ENCODE results near the gene ZNF202. TPM values are rescaled to one million over a fixed set of nuclear protein-coding genes. Genes with fewer than 3 reads are reported as not detected.

Gene ZNF202
- total RNA-seq, 1 donor from 2014 or later = 10.6 TPM

DNA sequence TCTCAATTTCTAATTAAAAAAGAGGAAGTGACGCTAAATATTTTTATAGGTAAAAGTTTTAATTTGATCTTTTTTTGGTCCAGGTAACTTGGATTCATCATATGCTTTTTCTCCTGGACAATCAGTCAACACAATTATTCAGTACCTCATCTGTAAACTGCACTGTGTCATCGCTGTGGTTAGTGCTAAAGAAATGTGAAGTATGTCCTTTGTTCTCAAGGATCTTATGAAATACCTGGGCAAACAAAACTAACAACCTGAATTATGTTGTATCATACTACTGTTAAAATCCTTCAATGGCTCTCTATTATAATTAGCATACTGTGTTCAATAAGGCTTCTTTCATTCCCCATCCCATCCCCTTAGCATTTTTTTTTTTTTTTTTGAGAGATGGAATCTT lies 67.2 kb downstream of the ZNF202 start:
- Histone ChIP-seq H3K27ac (no peak overlapping the region), H3K27me3 (ENCODE audit: low read depth) (peaks cover 11% of the 10 kb centered on the region), H3K36me3 (no peaks in the 10 kb centered on the region), H3K4me1 (no peaks in the 10 kb centered on the region), H3K9me3 (no peaks in the 10 kb centered on the region), H3K4me3 (no peak overlapping the region)
- peak in 1 of 2 donors; percentile 65 for ATAC-seq
- no peak for DNase-seq
- intact Hi-C loops (cut with DNase I) = no loop called here
- TF ChIP-seq, protein P1, sequence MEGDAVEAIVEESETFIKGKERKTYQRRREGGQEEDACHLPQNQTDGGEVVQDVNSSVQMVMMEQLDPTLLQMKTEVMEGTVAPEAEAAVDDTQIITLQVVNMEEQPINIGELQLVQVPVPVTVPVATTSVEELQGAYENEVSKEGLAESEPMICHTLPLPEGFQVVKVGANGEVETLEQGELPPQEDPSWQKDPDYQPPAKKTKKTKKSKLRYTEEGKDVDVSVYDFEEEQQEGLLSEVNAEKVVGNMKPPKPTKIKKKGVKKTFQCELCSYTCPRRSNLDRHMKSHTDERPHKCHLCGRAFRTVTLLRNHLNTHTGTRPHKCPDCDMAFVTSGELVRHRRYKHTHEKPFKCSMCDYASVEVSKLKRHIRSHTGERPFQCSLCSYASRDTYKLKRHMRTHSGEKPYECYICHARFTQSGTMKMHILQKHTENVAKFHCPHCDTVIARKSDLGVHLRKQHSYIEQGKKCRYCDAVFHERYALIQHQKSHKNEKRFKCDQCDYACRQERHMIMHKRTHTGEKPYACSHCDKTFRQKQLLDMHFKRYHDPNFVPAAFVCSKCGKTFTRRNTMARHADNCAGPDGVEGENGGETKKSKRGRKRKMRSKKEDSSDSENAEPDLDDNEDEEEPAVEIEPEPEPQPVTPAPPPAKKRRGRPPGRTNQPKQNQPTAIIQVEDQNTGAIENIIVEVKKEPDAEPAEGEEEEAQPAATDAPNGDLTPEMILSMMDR (IDR thresholded peaks at IDR 0.05) = no peak

Other genes starting within 250 kb of the ZNF202 start
- gene SCN3B, start 87.0 kb downstream of the ZNF202 start, total RNA-seq = 3.2 TPM
- not detected for gene OR6X1, start 12.9 kb upstream of the ZNF202 start, total RNA-seq
- not detected for gene OR6M1, start 64.7 kb upstream of the ZNF202 start, total RNA-seq
- gene TMEM225, start 144.0 kb upstream of the ZNF202 start, total RNA-seq = not detected
- not detected for gene OR8D4, start 160.5 kb upstream of the ZNF202 start, total RNA-seq
- gene OR4D5, start 198.0 kb upstream of the ZNF202 start, total RNA-seq = not detected
- not detected for gene OR6T1, start 202.2 kb upstream of the ZNF202 start, total RNA-seq
- not detected for gene OR10S1, start 236.1 kb upstream of the ZNF202 start, total RNA-seq